ENCODE results near the gene PEX16.

- TF ChIP-seq SIN3A (IDR thresholded peaks at IDR 0.05; ENCODE audit: borderline replicate concordance, insufficient read depth, low read length) (no peak), POLR2AphosphoS5 (IDR thresholded peaks at IDR 0.05; ENCODE audit: low read depth, low read length) (no peak), TAF1 (IDR thresholded peaks at IDR 0.05; ENCODE audit: borderline replicate concordance, insufficient read depth, low read length) (no peak)
Observed at GRCh38 chr11:45872651-45873356, 44.9 kb downstream of the PEX16 start.
